ENCODE data around the gene TMEM45B. TPM values are rescaled to one million over a fixed set of nuclear protein-coding genes. Genes with fewer than 3 reads are reported as not detected.

TMEM45B gene
- total and polyA plus RNA-seq, 7 donors = 0.05 to 0.09 TPM; not detected in 5

GRCh38 chr11:129895126-129896041 lies 79.7 kb downstream of the TMEM45B start, which contains the start of gene NFRKB:
NFRKB (minus strand) TSS chr11:129895578; CDS start chr11:129892849, 2,729 bp downstream.
- no peak for TF ChIP-seq CTCF (IDR thresholded peaks at IDR 0.05)
- peak within 1 kb of the TSS; percentile 98 for H3K4me3 ChIP-seq
- H3K9me3 ChIP-seq = no peaks in the 10 kb centered on the region
- intact Hi-C loops (cut with DNase I) = no loop called here
- peak within 1 kb of the TSS; percentile 88 for H3K27ac ChIP-seq
- ATAC-seq = peak; percentile 98 to 99 (median 99)
- peak; percentile 87 to 92 for DNase-seq
- 1 to 2% (median 2%) methylated on average over 58 to 77 of the region's 77 CpGs for WGBS, 3 donors
- peaks cover 3 to 40% of the 10 kb centered on the region in 2 donors for H3K36me3 ChIP-seq (ENCODE audit: insufficient read depth in 1 of 2, low read depth in 1 of 2)
- H3K4me1 ChIP-seq = peaks cover 13% of the 10 kb centered on the region
- no peaks in the 10 kb centered on the region for H3K27me3 ChIP-seq (ENCODE audit: insufficient read depth in 3 of 3, low read length in 2 of 3)

DNA sequence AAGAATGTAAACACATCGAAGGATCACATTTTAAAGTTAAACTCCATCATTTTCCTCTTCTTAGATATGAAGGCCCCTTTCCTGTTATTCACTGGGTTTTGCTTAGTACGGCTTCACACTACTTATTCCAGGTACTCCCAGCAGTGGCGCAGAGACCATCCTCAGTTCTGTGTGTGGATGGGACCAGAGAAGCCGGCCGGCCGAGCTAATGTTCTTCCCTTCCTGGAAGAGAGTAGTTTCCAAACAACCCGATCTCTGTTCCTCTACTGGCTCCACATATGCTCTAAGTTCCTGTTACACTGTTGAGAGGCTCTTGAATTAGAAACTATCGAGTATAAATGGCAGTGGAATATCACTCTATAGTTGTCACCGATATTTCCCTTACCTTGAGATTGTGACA lies 80.4 kb downstream of the TMEM45B start:
- H3K9me3 ChIP-seq = no peaks in the 10 kb centered on the region

GRCh38 chr11:129905402-129905801 lies 89.8 kb downstream of the TMEM45B start:
- Histone ChIP-seq H3K4me1 (no peaks in the 10 kb centered on the region), H3K27ac (no peak overlapping the region), H3K36me3 (ENCODE audit: insufficient read depth in 1 of 2, low read depth in 1 of 2) (peaks cover 7 to 91% of the 10 kb centered on the region in 2 donors), H3K27me3 (ENCODE audit: insufficient read depth in 3 of 3, low read length in 2 of 3) (no peaks in the 10 kb centered on the region), H3K4me3 (no peak overlapping the region), H3K9me3 (no peaks in the 10 kb centered on the region)
- 90 to 96% (median 95%) methylated on average over 8 of the region's 8 CpGs for WGBS, 3 donors
- DNase-seq (no peak), ATAC-seq (no peak)
- intact Hi-C loops (cut with DNase I) = no loop called here
- no peak for TF ChIP-seq CTCF (IDR thresholded peaks at IDR 0.05)

More for the DNA sequence above, 80.4 kb downstream of the TMEM45B start:
- peaks cover 13% of the 10 kb centered on the region for H3K4me1 ChIP-seq
- peak overlapping the region; percentile 88 for H3K27ac ChIP-seq
- ATAC-seq (no peak), DNase-seq (no peak)
- no peak for TF ChIP-seq CTCF (IDR thresholded peaks at IDR 0.05)
- intact Hi-C loops (cut with DNase I) = no loop called here
- 62 to 68% (median 68%) methylated on average over 9 of the region's 9 CpGs for WGBS, 3 donors
- H3K36me3 ChIP-seq (ENCODE audit: insufficient read depth in 1 of 2, low read depth in 1 of 2) = peaks cover 3 to 40% of the 10 kb centered on the region in 2 donors
- H3K27me3 ChIP-seq (ENCODE audit: insufficient read depth in 3 of 3, low read length in 2 of 3) = no peaks in the 10 kb centered on the region
- peak overlapping the region; percentile 98 for H3K4me3 ChIP-seq

Other genes with a start within 250 kb of the TMEM45B start
- 10 to 100 TPM; 14.2 to 18.3 (median 15.6) TPM for gene NFRKB, start 79.7 kb downstream of the TMEM45B start, total RNA-seq
- 10 to 100 TPM in 1 of 3 donors, 1 to 10 TPM in 2; 7.4 to 11.1 (median 9.7) TPM for gene NFRKB, start 79.7 kb downstream of the TMEM45B start, polyA plus RNA-seq
- gene PRDM10, start 187.0 kb downstream of the TMEM45B start, total RNA-seq = 1 to 10 TPM; 4.2 to 7.8 (median 5.9) TPM
- 1 to 10 TPM; 2.5 to 4.1 (median 2.9) TPM for gene PRDM10, start 187.0 kb downstream of the TMEM45B start, polyA plus RNA-seq

Data from psoas muscle (tissue), 8 donors.